Upper lobe of right lung (tissue), 1 donor: Measurements from ENCODE around the gene PTGDR2. TPM values are rescaled to one million over a fixed set of nuclear protein-coding genes. Genes with fewer than 3 reads are reported as not detected.

Experiments
- ATAC-seq: fragments of 200-7000 bp; cut with Tn5 transposase; one replicate; pipeline ENCODE4 v1.9.1; 2020; ENCODE audit warnings: mild to moderate bottlenecking, moderate library complexity
- DNase-seq: peaks from one replicate; pipeline ENCODE4 v3.0.0-alpha.2; 2020
- H3K27ac ChIP-seq: fragments of 200-600 bp; one replicate; pipeline ENCODE4 v1.8.0; 2022
- H3K27me3 ChIP-seq: fragments of 200-600 bp; one replicate; pipeline ENCODE4 v1.8.0; 2022; ENCODE audit warnings: mild to moderate bottlenecking
- H3K36me3 ChIP-seq: fragments of 200-600 bp; one replicate; pipeline ENCODE4 v1.8.0; 2022
- H3K4me1 ChIP-seq: fragments of 200-600 bp; one replicate; pipeline ENCODE4 v1.8.0; 2022
- H3K4me3 ChIP-seq: fragments of 200-600 bp; one replicate; pipeline ENCODE4 v1.8.0; 2022; ENCODE audit warnings: mild to moderate bottlenecking
- H3K9me3 ChIP-seq: fragments of 200-600 bp; one replicate; pipeline ENCODE4 v1.8.0; 2022
- intact Hi-C: fragments of 100-400 bp; cut with DNase I; formaldehyde crosslinking; loops from one replicate; pipeline ENCODE4 v1.11.0; 2022
- total RNA-seq: library from RNA; stranded (reverse); fragmentation: NEBNext Ultra II Directional; extraction: Animal tissue kit (Norgen Biotek cat#: 25700); gene quantifications from one replicate; pipeline ENCODE4 v1.2.1, GENCODE V29; 2021
- TF ChIP-seq, protein P1 (sequence below): fragments of 200-600 bp; IDR thresholded peaks from one replicate; pipeline ENCODE4 v1.8.0; 2022; ENCODE audit warnings: antibody characterized with exemption
- donor health status: DM: no; HTN: yes; CAD: no; lungs with severe emphysema.

Gene PTGDR2
- total RNA-seq, 1 donor from 2014 or later = 1.8 TPM

DNA sequence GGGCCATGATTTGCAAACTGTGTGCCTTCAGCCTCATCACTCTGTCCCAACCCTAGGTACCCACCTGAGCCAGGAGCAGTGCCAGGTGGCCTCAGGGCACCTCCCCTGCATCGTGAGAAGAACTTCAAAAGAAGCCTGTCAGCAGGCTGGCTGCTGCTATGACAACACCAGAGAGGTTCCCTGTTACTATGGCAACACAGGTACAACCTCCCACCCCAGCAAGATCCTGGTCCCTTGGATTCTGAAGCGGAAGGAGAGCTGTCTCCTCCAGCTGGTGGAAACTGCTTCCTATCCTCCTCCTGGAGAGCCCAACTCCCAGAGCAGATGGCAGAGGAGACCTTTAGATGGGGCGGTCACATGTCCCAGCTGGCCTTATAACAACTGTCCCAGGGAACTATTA, 14.5 kb upstream of the PTGDR2 start:
- TF ChIP-seq, protein P1, sequence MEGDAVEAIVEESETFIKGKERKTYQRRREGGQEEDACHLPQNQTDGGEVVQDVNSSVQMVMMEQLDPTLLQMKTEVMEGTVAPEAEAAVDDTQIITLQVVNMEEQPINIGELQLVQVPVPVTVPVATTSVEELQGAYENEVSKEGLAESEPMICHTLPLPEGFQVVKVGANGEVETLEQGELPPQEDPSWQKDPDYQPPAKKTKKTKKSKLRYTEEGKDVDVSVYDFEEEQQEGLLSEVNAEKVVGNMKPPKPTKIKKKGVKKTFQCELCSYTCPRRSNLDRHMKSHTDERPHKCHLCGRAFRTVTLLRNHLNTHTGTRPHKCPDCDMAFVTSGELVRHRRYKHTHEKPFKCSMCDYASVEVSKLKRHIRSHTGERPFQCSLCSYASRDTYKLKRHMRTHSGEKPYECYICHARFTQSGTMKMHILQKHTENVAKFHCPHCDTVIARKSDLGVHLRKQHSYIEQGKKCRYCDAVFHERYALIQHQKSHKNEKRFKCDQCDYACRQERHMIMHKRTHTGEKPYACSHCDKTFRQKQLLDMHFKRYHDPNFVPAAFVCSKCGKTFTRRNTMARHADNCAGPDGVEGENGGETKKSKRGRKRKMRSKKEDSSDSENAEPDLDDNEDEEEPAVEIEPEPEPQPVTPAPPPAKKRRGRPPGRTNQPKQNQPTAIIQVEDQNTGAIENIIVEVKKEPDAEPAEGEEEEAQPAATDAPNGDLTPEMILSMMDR = no peak
- no peak for ATAC-seq
- intact Hi-C loops = no loop called here

DNA sequence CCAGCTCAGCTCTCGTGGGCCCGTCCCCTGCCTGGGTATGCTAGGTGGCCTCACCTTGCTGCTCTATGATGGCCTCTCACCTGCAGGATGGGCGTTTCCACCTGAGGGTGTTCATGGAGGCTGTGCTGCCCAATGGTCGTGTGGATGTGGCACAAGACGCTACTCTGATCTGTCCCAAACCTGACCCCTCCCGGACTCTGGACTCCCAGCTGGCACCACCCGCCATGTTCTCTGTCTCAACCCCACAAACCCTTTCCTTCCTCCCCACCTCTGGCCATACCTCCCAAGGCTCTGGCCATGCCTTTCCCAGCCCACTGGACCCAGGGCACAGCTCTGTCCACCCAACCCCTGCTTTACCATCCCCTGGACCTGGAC, 13.7 kb upstream of the PTGDR2 start:
- H3K27ac ChIP-seq = no peak overlapping the region
- H3K4me3 ChIP-seq = no peak overlapping the region
- H3K27me3 ChIP-seq = no peaks in the 10 kb centered on the region
- H3K36me3 ChIP-seq = no peaks in the 10 kb centered on the region
- intact Hi-C loops = no loop called here
- no peaks in the 10 kb centered on the region for H3K9me3 ChIP-seq
- DNase-seq = peak; percentile 53
- peaks cover 20% of the 10 kb centered on the region for H3K4me1 ChIP-seq
- TF ChIP-seq, protein P1 = no peak
- ATAC-seq = no peak

More for the DNA sequence above, 14.5 kb upstream of the PTGDR2 start:
- Histone ChIP-seq H3K36me3 (no peaks in the 10 kb centered on the region), H3K9me3 (no peaks in the 10 kb centered on the region), H3K4me3 (no peak overlapping the region), H3K27me3 (no peaks in the 10 kb centered on the region), H3K4me1 (peaks cover 20% of the 10 kb centered on the region), H3K27ac (no peak overlapping the region)
- DNase-seq = peak; percentile 30

DNA sequence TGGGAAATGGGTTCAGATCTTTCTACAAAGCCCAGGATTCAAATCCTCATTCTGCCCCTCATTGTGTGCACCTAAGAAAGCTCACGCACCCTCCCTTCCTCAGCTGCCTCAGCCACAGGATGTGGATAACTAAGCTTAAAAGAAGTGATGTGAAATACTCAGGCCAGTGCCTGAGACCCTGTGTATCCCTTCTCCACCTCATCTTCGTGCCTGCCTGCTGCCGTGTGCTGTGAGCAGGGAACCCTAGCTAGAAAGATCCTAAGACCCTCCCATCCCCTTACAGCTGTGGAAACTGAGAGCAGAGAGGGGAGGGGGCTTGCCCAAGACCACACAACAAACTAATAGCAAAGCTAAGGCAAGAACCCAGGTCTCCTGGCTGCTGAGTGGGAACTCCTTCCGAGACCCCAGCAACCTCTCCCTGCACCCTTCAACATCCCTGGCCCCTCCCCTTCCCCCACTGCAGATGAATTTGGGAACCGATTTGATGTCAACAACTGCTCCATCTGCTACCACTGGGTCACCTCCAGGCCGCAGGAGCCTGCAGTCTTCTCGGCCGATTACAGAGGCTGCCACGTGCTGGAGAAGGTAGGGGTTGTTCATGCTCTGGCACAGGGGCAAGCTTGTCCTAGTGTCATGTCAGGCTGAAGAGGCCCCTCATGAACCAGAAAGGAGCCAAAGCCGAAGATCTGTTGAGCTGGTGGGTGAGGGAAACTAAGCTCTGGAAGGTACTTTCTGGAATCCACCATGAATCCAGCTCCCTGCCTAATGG, 13.1 kb upstream of the PTGDR2 start:
- Histone ChIP-seq H3K4me1 (peaks cover 20% of the 10 kb centered on the region), H3K4me3 (no peak overlapping the region), H3K27me3 (no peaks in the 10 kb centered on the region), H3K27ac (no peak overlapping the region), H3K9me3 (no peaks in the 10 kb centered on the region), H3K36me3 (no peaks in the 10 kb centered on the region)
- TF ChIP-seq, protein P1 = no peak
- intact Hi-C loops = no loop called here
- DNase-seq (peak; percentile 40), ATAC-seq (no peak)

DNA sequence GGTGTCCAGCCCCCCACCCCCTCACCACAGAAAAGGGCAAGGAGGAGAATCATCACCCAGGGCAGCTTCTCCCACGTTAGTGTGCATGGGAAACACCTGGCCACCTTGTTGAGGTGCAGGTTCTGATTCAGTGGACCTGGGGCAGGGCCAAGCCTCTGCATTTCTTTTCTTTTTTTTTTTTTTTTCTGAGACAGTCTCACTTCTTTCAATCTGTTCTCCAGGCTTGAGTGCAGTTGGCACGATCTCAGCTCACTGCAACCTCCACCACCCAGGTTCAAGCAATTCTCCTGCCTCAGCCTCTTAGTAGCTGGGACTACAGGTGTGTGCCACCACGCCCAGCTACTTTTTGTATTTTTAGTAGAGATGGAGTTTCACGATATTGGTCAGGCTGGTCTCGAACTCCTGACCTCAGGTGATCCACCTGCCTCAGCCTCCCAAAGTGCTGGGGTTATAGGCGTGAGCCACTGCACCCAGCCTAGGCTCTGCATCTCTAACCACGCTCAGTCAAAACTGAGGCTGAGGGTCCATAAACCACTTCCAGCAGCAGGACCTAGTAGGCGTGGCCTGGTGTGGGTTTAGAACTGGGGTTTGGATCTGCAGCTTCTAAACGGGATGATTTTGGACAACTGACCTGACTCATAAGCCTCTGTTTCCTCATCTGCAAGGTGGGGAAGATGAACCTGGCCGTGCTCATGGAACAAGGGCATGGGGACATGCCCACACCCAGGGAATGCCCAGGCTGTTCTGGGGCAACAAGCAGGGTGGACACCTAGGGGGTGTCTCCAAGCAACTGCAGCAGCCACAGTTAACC, 12.3 kb upstream of the PTGDR2 start:
- DNase-seq = peak; percentile 11
- Histone ChIP-seq H3K4me1 (peaks cover 20% of the 10 kb centered on the region), H3K4me3 (no peak overlapping the region), H3K27me3 (no peaks in the 10 kb centered on the region), H3K27ac (no peak overlapping the region), H3K9me3 (no peaks in the 10 kb centered on the region), H3K36me3 (no peaks in the 10 kb centered on the region)
- ATAC-seq = no peak
- intact Hi-C loops = no loop called here
- TF ChIP-seq, protein P1 = no peak

DNA sequence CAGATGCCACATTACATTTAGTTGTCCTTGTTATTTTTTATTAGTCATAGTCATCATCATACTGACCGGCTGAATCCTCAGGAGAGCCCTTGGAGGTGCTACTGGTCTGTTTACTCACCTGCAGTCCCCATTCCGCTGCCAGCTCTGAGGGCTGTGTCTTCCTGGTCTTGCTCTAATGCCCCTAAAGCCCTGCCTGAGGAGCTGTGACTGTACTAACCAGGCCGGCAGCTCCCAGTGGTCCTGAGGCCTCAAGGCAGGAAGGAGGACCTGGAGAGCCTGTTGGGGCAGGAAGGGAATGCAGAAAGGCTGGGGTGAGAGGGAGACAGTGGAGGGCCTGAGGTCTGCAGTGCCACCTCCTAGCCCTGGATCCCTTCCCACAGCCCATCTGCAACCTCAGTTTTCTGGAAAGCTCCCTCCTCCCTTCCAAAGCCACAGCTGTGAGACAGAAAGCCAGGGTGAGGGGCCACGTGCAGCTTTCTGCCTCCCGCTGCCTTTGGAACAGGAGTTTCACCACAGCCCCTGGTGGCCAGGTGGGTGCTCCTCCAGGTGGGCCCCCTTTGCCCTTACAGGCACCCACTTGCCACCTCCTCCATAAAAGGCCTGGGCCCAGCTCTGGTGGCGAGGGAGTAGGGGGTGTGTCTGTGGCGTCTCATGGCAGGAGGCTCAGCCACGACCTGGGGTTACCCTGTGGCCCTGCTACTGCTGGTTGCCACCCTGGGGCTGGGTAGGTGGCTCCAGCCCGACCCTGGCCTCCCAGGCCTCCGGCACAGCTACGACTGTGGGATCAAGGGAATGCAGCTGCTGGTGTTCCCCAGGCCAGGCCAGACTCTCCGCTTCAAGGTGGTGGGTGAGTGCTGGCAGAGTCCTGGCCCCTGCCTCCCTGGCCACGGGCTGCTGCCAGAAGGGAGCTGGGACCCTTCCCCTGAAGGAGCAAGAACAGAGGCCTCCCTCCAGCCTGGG, 11.4 kb upstream of the PTGDR2 start, which contains the start of gene ZP1:
Gene ZP1 (plus strand): TSS at position 632 of the 960 bp plus-strand sequence. CDS start 20 bp downstream, at position 652.
- TF ChIP-seq, protein P1 = no peak
- Histone ChIP-seq H3K27ac (no peak within 1 kb of the TSS), H3K4me1 (peaks cover 13% of the 10 kb centered on the region), H3K4me3 (no peak within 1 kb of the TSS), H3K27me3 (no peaks in the 10 kb centered on the region), H3K36me3 (no peaks in the 10 kb centered on the region), H3K9me3 (no peaks in the 10 kb centered on the region)
- DNase-seq = peak; percentile 48
- intact Hi-C loops = no loop called here
- ATAC-seq = no peak
